ENCODE results near the gene GABRD.

Gene GABRD

DNA sequence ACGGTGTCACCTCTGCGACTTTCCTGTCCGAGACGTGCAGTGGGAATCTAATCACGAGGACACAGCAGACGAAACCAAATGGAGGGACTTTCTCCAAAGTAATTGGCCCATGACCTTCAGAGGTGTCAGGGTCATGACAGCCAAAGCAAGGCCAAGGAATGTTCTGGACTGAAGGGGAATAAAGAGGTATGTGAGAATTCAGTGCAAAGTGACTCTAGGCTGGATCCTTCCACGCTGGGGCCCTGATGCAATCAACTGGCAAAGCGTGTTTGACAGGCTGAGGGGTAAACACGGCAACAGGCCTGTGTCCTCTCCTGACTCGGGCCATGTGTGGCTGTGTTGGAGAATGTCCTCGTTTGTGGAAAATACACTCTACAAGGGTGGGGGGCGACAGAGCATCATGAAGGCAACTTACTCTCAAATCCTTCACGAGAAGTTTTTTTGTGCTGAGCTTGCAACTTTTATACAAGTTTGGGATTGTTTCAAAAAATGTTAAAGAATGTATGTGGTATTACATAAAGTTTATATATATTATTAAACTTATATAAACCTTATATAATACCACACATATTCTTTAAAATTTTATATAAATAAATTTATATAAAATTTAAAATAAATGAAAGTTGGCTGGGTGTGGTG lies 17.3 kb upstream of the GABRD start:
- CTCF ChIA-PET, result no interaction called here
- POLR2A ChIA-PET (ENCODE audit: low non-redundant PET), result no interaction called here
- DNase-seq (ENCODE audit: low spot score), result peak; percentile 54
- H3K27ac ChIP-seq, result no peak overlapping the region
- TF ChIP-seq, protein P1, sequence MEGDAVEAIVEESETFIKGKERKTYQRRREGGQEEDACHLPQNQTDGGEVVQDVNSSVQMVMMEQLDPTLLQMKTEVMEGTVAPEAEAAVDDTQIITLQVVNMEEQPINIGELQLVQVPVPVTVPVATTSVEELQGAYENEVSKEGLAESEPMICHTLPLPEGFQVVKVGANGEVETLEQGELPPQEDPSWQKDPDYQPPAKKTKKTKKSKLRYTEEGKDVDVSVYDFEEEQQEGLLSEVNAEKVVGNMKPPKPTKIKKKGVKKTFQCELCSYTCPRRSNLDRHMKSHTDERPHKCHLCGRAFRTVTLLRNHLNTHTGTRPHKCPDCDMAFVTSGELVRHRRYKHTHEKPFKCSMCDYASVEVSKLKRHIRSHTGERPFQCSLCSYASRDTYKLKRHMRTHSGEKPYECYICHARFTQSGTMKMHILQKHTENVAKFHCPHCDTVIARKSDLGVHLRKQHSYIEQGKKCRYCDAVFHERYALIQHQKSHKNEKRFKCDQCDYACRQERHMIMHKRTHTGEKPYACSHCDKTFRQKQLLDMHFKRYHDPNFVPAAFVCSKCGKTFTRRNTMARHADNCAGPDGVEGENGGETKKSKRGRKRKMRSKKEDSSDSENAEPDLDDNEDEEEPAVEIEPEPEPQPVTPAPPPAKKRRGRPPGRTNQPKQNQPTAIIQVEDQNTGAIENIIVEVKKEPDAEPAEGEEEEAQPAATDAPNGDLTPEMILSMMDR (conservative IDR thresholded peaks at IDR 0.05; ENCODE audit: low read depth), result no peak

DNA sequence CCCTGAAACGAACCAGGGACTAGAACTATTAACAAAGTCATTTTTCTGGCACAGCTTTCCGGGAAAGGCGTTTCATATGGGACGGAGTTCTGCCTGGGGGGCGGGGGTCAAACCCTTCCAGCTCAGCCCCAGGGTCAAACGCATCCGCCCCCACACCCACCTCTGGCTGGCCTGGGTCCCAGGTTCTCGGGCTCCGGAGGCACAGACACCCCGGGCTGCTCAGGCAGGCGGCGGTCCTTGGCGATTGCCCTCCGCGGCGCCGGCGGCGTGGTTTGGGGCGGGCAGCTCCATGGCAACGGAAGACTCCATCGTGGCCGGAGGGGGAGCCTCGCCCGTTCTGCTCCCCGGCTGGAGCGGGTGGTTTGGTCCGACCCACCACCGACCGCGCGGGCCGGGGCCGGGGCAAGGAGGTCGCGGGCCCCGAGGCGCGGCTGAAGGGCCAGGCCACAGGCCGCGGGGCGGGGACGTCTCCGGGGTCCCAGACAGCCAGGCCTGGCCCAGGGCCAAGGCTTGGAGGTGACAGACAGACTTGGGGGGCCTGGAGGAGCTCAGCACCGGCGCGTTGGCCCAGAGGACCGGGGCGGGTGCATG lies 15.5 kb upstream of the GABRD start, which contains the start of gene CFAP74:
CFAP74 (minus strand) TSS at position 246 of the 591 bp plus-strand sequence. CDS start 12,830 bp downstream, outside the sequence.
- POLR2A ChIA-PET (ENCODE audit: low non-redundant PET), result no interaction called here
- CTCF ChIA-PET, result no interaction called here
- TF ChIP-seq, protein P1 (conservative IDR thresholded peaks at IDR 0.05; ENCODE audit: low read depth), result no peak
- DNase-seq (ENCODE audit: low spot score), result no peak
- H3K27ac ChIP-seq, result no peak within 1 kb of the TSS

DNA sequence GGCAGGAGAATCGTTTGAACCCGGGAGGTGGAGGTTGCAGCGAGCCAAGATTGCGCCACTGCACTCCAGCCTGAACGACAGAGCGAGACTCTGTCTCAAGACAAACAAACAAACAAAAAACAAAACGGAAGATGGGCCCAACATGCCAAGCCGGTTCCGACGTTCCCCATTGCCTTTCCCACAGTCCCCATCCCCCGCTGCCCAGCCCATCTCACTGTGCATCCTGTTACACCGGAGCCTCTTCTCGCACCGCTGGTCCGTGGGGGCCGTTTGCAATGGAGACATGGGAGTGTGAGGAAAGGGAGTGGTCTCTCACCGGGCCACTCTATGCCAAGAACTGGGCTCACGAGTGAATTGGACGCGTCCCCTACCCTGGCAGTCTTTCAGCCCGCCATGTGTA lies 14.3 kb upstream of the GABRD start:
- no peak for DNase-seq (ENCODE audit: low spot score)
- ChIA-PET CTCF (interaction anchor here (0.8 kb wide), 1 partner anchor 45 kb away, joined by 4 read pairs; no protein-coding TSS in a partner anchor), POLR2A (ENCODE audit: low non-redundant PET) (no interaction called here)
- TF ChIP-seq, protein P1 (conservative IDR thresholded peaks at IDR 0.05; ENCODE audit: low read depth), result no peak
- no peak overlapping the region for H3K27ac ChIP-seq

DNA sequence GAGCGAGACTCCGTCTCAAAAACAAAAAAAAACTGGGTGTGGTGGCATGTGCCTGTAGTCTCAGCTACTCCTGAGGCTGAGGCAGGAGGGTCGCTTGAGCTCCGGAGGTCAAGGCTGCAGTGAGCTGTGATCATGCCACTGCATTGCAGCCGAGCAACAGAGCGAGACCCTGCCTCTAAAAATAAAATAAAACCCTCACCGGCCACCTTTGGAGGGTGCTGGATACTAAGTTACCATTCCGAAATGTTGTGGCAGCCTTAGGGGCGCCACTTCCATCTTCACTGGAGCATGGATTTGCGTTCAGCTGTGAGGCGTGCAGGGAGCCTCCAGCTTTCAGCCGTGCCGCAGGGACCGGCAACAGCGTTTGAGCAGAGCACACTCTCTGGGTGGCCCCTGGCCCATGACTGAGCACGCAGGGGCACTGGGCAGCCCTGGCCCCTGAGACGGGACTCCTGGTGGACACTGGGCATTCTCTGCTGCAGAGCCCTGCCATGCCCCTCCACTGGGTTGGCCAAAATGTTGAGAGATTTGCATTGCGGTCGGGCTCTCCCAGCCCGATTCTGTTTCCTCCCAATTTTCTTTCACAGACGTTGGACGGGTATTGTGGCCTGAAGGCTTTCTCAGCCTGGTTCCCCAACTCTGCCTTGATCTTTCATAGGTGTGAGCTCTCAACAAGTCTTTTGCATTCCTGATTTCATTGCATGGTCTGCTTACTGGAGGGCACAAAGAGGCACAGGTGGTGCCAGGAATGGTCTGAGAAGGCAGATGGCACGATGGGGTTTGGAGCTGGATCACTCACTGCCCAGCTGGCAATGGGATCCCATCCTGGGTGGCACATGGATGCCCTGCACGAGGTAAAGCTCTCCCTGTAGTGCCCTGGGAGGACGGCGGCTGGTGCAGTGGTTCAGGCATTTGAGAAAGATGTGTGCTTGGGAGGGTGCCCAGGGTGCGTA lies 9.8 kb upstream of the GABRD start:
- POLR2A ChIA-PET (ENCODE audit: low non-redundant PET), result no interaction called here
- CTCF ChIA-PET, result interaction anchor here (0.7 kb wide), 1 partner anchor 66 kb away, joined by 3 read pairs; no protein-coding TSS in a partner anchor
- TF ChIP-seq, protein P1 (conservative IDR thresholded peaks at IDR 0.05; ENCODE audit: low read depth), result no peak

DNA sequence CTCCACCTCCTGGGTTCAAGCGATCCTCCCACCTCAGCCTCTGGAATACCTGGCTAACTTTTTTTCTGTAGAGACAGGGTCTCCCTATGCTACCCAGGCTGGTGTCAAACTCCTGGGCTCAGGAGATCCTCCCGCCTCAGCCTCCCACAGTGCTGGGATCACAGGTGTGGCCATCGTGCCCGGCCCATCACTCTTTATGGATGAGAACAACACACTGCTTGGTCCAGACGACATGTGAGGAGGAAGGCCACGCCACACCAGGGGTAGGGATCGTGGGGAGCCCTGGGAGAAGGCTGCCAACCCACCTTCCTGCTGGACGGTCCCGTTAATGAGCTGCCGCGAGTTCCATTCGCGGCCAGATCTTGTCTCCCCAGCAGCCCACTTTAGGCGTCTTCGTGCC lies 5.0 kb upstream of the GABRD start:
- H3K27ac ChIP-seq, result no peak overlapping the region
- TF ChIP-seq, protein P1 (conservative IDR thresholded peaks at IDR 0.05; ENCODE audit: low read depth), result no peak
- no peak for DNase-seq (ENCODE audit: low spot score)
- ChIA-PET CTCF (no interaction called here), POLR2A (ENCODE audit: low non-redundant PET) (no interaction called here)

More for the DNA sequence above, 9.8 kb upstream of the GABRD start:
- H3K27ac ChIP-seq, result no peak overlapping the region
- no peak for DNase-seq (ENCODE audit: low spot score)
